A549 (cell line): ENCODE measurements around the gene TMEM200A.

Experiments
- CTCF ChIP-seq: fragments of >200 bp; sonication (Bioruptor Twin); formaldehyde crosslinking; IDR thresholded peaks from 3 replicates; pipeline ENCODE4 v1.5.1; 2016
- EP300 ChIP-seq, 2 experiments: fragments of >200 bp; sonication (Bioruptor Twin); formaldehyde crosslinking; IDR thresholded peaks; 2 replicates in 1 of 2; 3 replicates in 1 of 2; pipeline ENCODE4 v1.6.1; 2016 to 2017
- MYC ChIP-seq: IDR thresholded peaks from 2 replicates; pipeline ENCODE4 v1.6.1; 2012; ENCODE audit warnings: mild to moderate bottlenecking, inconsistent platforms, low read length, improper control_type of control experiment, borderline replicate concordance
- RCOR1 ChIP-seq: fragments of 150-350 bp; IDR thresholded peaks from 2 replicates; pipeline ENCODE4 v1.6.1; 2014; ENCODE audit warnings: antibody characterized with exemption, low read length, low read depth
- RFX5 ChIP-seq: fragments of 450-650 bp; IDR thresholded peaks from 2 replicates; pipeline ENCODE4 v1.7.1; 2014; ENCODE audit warnings: antibody characterized with exemption, mild to moderate bottlenecking, moderate library complexity
- SMC3 ChIP-seq: fragments of >200 bp; sonication (Bioruptor Twin); formaldehyde crosslinking; IDR thresholded peaks from 3 replicates; pipeline ENCODE4 v1.6.1; 2018; ENCODE audit warnings: inconsistent platforms
- ZC3H11A ChIP-seq: fragments of 450-650 bp; IDR thresholded peaks from 2 replicates; pipeline ENCODE4 v1.6.1; 2014; ENCODE audit warnings: antibody characterized with exemption, mild to moderate bottlenecking

GRCh38 chr6:130396722-130397121, 30.9 kb downstream of the TMEM200A start:
- TF ChIP-seq RFX5 (no peak), CTCF (no peak), MYC (no peak), SMC3 (no peak), EP300 (IDR thresholded peaks at IDR 0.05) (no peak), ZC3H11A (no peak), RCOR1 (no peak)
